Nephron progenitor cell (in vitro differentiated cells): Measurements from ENCODE around the gene TAX1BP3.

ENCODE experiments used
- DNase-seq: peaks from one replicate; pipeline ENCODE4 v3.0.0; 2021
- H3K27ac Mint-ChIP-seq: 2 replicates; pipeline ENCODE4 v1.8.0; 2021; ENCODE audit warnings: mild to moderate bottlenecking, moderate library complexity, mixed read lengths
- H3K27me3 Mint-ChIP-seq: 2 replicates; pipeline ENCODE4 v1.8.0; 2021; ENCODE audit warnings: mild to moderate bottlenecking, low read depth, mixed read lengths; ENCODE audit not compliant: poor library complexity
- H3K36me3 Mint-ChIP-seq: 2 replicates; pipeline ENCODE4 v1.8.0; 2021; ENCODE audit warnings: low read depth, mixed read lengths
- H3K4me1 Mint-ChIP-seq: 2 replicates; pipeline ENCODE4 v1.8.0; 2021; ENCODE audit warnings: mixed read lengths
- H3K4me3 Mint-ChIP-seq: 2 replicates; pipeline ENCODE4 v1.8.0; 2021; ENCODE audit warnings: mild to moderate bottlenecking, moderate library complexity, mixed read lengths
- H3K9me3 Mint-ChIP-seq: 2 replicates; pipeline ENCODE4 v1.8.0; 2021; ENCODE audit warnings: mild to moderate bottlenecking, moderate library complexity, mixed read lengths
- TF ChIP-seq, protein P1 (sequence below): fragments of 200-600 bp; sonication (generic); IDR thresholded peaks from 2 replicates; pipeline ENCODE4 v1.5.0; 2021; ENCODE audit warnings: antibody characterized with exemption

Gene TAX1BP3

DNA sequence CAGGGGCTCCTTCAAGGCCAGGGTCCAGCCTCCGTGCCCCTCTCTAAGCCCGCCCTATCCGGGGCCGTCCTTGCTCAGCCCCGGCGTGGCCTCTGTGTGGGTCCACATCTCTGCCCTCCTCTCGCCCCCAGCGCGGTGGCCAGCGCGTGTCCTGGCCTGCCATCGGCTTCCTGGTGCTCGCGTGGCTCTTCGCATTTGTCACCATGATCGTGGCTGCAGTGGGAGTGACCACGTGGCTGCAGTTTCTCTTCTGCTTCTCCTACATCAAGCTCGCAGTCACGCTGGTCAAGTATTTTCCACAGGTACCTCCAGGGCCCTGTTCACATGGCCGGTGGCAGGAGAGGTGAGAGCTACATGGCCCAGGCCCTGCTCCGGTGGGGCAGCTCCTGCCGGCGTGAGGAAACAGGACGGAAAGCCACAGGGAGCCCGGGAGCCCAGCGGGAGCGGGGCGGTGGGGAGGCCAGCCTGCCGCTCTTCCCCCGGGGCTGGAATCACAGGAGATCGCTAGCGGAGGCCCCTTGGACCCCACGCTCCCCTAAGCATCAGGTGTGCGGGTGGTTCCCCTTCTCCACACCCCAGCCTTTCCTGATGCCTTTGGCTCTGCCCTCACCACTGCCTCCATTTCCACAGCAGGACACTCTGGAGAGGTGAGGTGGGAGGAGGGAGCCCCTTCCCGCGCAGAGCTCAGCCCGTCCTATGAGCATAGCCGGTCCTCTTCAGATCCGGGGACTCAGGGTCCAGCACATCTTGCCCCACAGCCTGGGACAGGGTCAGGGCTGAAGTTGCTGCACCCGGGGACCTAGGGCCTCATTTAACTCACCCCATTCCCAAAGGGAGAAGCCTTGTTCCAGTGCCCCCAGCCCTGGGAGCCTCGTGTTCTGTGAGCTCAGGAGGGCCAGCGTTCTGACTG is 10.2 kb downstream of the TAX1BP3 start:
- Mint-ChIP-seq H3K4me3 (no peak overlapping the region), H3K4me1 (peaks cover 6% of the 10 kb centered on the region), H3K36me3 (no peaks in the 10 kb centered on the region), H3K9me3 (no peaks in the 10 kb centered on the region), H3K27me3 (no peaks in the 10 kb centered on the region), H3K27ac (peak overlapping the region; percentile 58)
- no peak for DNase-seq
- TF ChIP-seq, protein P1, sequence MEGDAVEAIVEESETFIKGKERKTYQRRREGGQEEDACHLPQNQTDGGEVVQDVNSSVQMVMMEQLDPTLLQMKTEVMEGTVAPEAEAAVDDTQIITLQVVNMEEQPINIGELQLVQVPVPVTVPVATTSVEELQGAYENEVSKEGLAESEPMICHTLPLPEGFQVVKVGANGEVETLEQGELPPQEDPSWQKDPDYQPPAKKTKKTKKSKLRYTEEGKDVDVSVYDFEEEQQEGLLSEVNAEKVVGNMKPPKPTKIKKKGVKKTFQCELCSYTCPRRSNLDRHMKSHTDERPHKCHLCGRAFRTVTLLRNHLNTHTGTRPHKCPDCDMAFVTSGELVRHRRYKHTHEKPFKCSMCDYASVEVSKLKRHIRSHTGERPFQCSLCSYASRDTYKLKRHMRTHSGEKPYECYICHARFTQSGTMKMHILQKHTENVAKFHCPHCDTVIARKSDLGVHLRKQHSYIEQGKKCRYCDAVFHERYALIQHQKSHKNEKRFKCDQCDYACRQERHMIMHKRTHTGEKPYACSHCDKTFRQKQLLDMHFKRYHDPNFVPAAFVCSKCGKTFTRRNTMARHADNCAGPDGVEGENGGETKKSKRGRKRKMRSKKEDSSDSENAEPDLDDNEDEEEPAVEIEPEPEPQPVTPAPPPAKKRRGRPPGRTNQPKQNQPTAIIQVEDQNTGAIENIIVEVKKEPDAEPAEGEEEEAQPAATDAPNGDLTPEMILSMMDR: no peak

DNA sequence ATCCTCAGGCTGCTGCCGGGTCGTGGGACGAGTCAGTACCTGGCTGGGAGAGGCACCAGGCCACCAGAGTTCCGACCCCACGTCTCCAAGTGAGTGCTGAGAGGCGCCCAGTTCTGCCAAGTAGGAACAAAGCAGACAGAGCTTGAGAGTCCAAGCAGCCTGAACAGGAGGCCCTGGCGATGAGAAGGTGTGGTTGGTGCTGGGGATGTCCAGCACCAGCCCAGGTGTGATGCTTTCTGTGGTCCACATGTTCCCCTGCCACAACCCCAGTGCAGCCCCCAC is 10.8 kb downstream of the TAX1BP3 start:
- TF ChIP-seq, protein P1: no peak
- no peak overlapping the region for H3K27ac Mint-ChIP-seq
- no peaks in the 10 kb centered on the region for H3K36me3 Mint-ChIP-seq
- no peak for DNase-seq
- H3K4me3 Mint-ChIP-seq: no peak overlapping the region
- no peaks in the 10 kb centered on the region for H3K27me3 Mint-ChIP-seq
- H3K9me3 Mint-ChIP-seq: no peaks in the 10 kb centered on the region
- H3K4me1 Mint-ChIP-seq: peaks cover 6% of the 10 kb centered on the region

DNA sequence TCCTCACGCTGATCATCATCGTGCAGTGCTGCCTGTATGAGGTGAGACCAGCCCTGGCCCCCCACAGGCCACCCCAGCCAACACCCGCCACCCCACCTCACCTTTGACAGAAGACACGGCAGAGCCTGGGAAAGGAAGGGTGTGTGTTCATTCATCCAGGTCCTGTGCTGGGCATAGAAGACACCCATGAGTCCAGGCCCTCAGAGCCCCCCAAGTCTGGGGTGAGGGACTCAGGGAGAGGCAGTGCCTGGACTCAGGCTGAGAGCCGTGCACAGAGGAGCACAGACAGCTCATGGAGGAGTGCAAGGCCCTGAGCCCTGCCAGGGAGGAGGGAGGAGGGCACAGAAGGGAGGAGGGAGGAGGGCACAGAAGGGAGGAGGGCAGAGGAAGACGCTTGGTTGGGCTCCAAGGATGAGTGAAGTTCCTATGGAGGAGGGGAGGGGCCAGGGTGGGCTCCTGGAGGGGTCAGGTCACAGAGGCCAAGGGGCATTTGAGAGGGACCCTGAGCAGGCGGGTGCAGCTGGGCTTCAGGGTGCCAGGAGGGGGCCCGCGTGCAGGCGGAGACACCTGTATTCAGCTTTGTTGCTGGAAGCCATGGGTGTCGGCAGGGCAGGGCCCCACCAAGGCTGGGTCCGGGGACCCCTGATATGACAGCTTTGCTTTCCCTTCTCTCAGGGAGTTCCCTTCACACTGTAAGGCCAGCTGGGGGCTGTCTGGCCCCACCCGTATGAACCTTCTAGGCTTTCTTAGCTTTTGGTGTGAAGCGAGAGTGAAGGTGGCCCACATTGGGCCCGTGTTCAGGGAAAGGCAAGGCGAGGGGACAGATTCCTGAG is 11.4 kb downstream of the TAX1BP3 start:
- Mint-ChIP-seq H3K9me3 (no peaks in the 10 kb centered on the region), H3K36me3 (no peaks in the 10 kb centered on the region), H3K27me3 (no peaks in the 10 kb centered on the region), H3K27ac (peak overlapping the region; percentile 67), H3K4me3 (no peak overlapping the region), H3K4me1 (peaks cover 6% of the 10 kb centered on the region)
- no peak for DNase-seq
- TF ChIP-seq, protein P1: no peak

DNA sequence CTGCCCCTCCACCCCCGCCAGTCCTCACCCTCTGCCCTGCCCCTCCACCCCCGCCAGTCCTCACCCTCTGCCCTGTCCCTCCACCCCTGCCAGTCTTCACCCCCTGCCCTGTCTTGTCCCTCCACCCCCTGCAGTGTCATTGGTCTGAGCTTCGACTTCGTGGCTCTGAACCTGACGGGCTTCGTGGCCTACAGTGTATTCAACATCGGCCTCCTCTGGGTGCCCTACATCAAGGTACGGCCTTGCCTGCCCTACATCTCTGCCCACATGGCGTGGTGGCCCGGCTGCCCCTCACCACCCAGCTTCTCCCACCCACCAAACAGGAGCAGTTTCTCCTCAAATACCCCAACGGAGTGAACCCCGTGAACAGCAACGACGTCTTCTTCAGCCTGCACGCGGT is 12.0 kb downstream of the TAX1BP3 start:
- H3K4me1 Mint-ChIP-seq: peaks cover 6% of the 10 kb centered on the region
- no peaks in the 10 kb centered on the region for H3K36me3 Mint-ChIP-seq
- TF ChIP-seq, protein P1: no peak
- no peak for DNase-seq
- no peak overlapping the region for H3K4me3 Mint-ChIP-seq
- H3K27ac Mint-ChIP-seq: no peak overlapping the region
- H3K9me3 Mint-ChIP-seq: no peaks in the 10 kb centered on the region
- H3K27me3 Mint-ChIP-seq: no peaks in the 10 kb centered on the region

DNA sequence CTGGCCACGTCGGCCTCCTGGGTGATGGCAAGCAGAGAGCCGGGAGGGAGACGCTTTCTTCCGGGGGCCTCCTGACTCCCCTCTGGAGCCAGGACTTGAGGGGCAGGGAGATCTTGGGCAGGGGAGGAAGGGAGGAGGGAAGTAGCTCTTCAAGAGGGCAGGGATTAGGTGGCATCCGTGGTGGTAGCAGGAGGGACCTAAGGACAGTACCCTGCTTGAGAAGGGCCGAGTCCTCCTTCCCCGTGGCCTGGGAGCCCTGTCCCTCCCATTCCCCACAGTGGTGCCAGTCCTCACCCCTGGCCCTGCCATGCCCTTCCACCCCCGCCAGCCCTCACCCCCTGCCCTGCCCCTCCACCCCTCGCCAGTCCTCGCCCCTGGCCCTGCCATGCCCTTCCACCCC is 12.6 kb downstream of the TAX1BP3 start:
- TF ChIP-seq, protein P1: no peak
- H3K9me3 Mint-ChIP-seq: no peaks in the 10 kb centered on the region
- H3K27ac Mint-ChIP-seq: no peak overlapping the region

More for the DNA sequence above, 12.6 kb downstream of the TAX1BP3 start:
- H3K36me3 Mint-ChIP-seq: no peaks in the 10 kb centered on the region
- H3K4me1 Mint-ChIP-seq: peaks cover 6% of the 10 kb centered on the region
- H3K27me3 Mint-ChIP-seq: no peaks in the 10 kb centered on the region
- DNase-seq: no peak
- H3K4me3 Mint-ChIP-seq: no peak overlapping the region
